GM23338 (cell line): ENCODE measurements around the gene PAH. TPM values are rescaled to one million over a fixed set of nuclear protein-coding genes. Genes with fewer than 3 reads are reported as not detected.

ENCODE experiments used
- ATAC-seq: fragments of 200-7000 bp; cut with Tn5 transposase; 3 replicates; pipeline ENCODE4 v1.9.1; 2020
- DNase-seq: peaks from one replicate; pipeline ENCODE4 v3.0.0-alpha.2; 2015; ENCODE audit warnings: low spot score
- H2AFZ ChIP-seq: fragments of 200-600 bp; sonication (generic); 2 replicates; pipeline ENCODE4 v1.8.0; 2016; ENCODE audit warnings: antibody characterized with exemption, mild to moderate bottlenecking, moderate library complexity
- H3F3A ChIP-seq: fragments of 200-600 bp; sonication (generic); replicated peaks from 2 replicates; pipeline ENCODE4 v1.8.0; 2017; ENCODE audit warnings: antibody characterized with exemption, mixed run types, low read depth
- H3K27ac ChIP-seq: fragments of 200-600 bp; sonication (generic); 2 replicates; pipeline ENCODE4 v1.6.1; 2016; ENCODE audit warnings: low read depth
- H3K27me3 ChIP-seq: fragments of 200-600 bp; sonication (generic); 2 replicates; pipeline ENCODE4 v1.8.0; 2016; ENCODE audit warnings: mild to moderate bottlenecking, mixed run types, moderate library complexity; ENCODE audit not compliant: insufficient read depth
- H3K36me3 ChIP-seq: fragments of 200-600 bp; sonication (generic); 2 replicates; pipeline ENCODE4 v1.8.0; 2016; ENCODE audit warnings: mild to moderate bottlenecking; ENCODE audit not compliant: insufficient read depth
- H3K4me1 ChIP-seq: fragments of 200-600 bp; sonication (generic); 2 replicates; pipeline ENCODE4 v1.8.0; 2016; ENCODE audit warnings: mild to moderate bottlenecking, moderate library complexity; ENCODE audit not compliant: insufficient read depth
- H3K4me2 ChIP-seq: fragments of 200-600 bp; sonication (generic); 2 replicates; pipeline ENCODE4 v1.7.1; 2017; ENCODE audit warnings: mixed run types
- H3K4me3 ChIP-seq: fragments of 200-600 bp; sonication (generic); 2 replicates; pipeline ENCODE4 v1.6.1; 2016; ENCODE audit warnings: mixed run types
- H3K79me2 ChIP-seq: fragments of 200-600 bp; sonication (generic); replicated peaks from 2 replicates; pipeline ENCODE4 v1.8.0; 2017; ENCODE audit warnings: mild to moderate bottlenecking; ENCODE audit not compliant: insufficient read depth
- H3K9me2 ChIP-seq: fragments of 200-600 bp; sonication (generic); 2 replicates; pipeline ENCODE4 v1.8.0; 2017; ENCODE audit not compliant: insufficient read depth
- H4K20me1 ChIP-seq: fragments of 200-600 bp; sonication (generic); replicated peaks from 2 replicates; pipeline ENCODE4 v1.8.0; 2017; ENCODE audit warnings: mild to moderate bottlenecking; ENCODE audit not compliant: insufficient read depth
- H3K27ac Mint-ChIP-seq: 2 replicates; pipeline ENCODE4 v1.8.0; 2020; ENCODE audit warnings: inconsistent platforms, mild to moderate bottlenecking, moderate library complexity, mixed read lengths
- H3K27me3 Mint-ChIP-seq: 3 replicates; pipeline ENCODE4 v1.8.0; 2022; ENCODE audit warnings: low read depth, mild to moderate bottlenecking, moderate library complexity, mixed read lengths, inconsistent platforms; ENCODE audit not compliant: insufficient read depth, poor library complexity
- H3K36me3 Mint-ChIP-seq: 3 replicates; pipeline ENCODE4 v1.8.0; 2021; ENCODE audit warnings: low read depth, mild to moderate bottlenecking, inconsistent platforms, moderate library complexity, mixed read lengths
- H3K4me1 Mint-ChIP-seq: 3 replicates; pipeline ENCODE4 v1.8.0; 2020; ENCODE audit warnings: mild to moderate bottlenecking, inconsistent platforms, mixed read lengths
- H3K4me3 Mint-ChIP-seq: 3 replicates; pipeline ENCODE4 v1.8.0; 2021; ENCODE audit warnings: moderate library complexity, mild to moderate bottlenecking, inconsistent platforms, mixed read lengths
- H3K9me3 Mint-ChIP-seq: 3 replicates; pipeline ENCODE4 v1.8.0; 2020; ENCODE audit warnings: moderate library complexity, mild to moderate bottlenecking, inconsistent platforms, mixed read lengths
- CREB1 ChIP-seq: fragments of 250-450 bp; sonication (Bioruptor Pico); IDR thresholded peaks from 2 replicates; pipeline ENCODE4 v1.5.0; 2020; ENCODE audit warnings: low read depth, mild to moderate bottlenecking, moderate library complexity
- CTCF ChIP-seq, 2 experiments: fragments of 200-600 bp in 1 of 2; sonication (generic) in 1 of 2; conservative IDR thresholded peaks; 2 replicates each; pipeline versions ENCODE4 v1.5.1 to v1.6.1; 2016 to 2017; ENCODE audit warnings: antibody characterized with exemption in 2 of 2, low read depth in 2 of 2, mild to moderate bottlenecking in 2 of 2, moderate library complexity in 1 of 2
- EZH2phosphoT487 ChIP-seq: fragments of 200-600 bp; sonication (generic); IDR thresholded peaks from one replicate; pipeline ENCODE4 v1.8.1; 2018; ENCODE audit warnings: antibody characterized with exemption; ENCODE audit not compliant: unreplicated experiment
- JUNB ChIP-seq: IDR thresholded peaks from one replicate; pipeline ENCODE4 v1.6.1; 2016; ENCODE audit warnings: antibody characterized with exemption; ENCODE audit not compliant: unreplicated experiment
- NANOG ChIP-seq: IDR thresholded peaks from 2 replicates; pipeline ENCODE4 v1.6.1; 2016; ENCODE audit warnings: antibody characterized with exemption, borderline replicate concordance
- STAT1 ChIP-seq: IDR thresholded peaks from one replicate; pipeline ENCODE4 v1.6.1; 2016; ENCODE audit warnings: antibody characterized with exemption; ENCODE audit not compliant: unreplicated experiment
- polyA plus RNA-seq: library from polyadenylated mRNA; unstranded; fragments of >200 nt; fragmentation: Nextera tagmentation; extraction: Ambion mirVana; gene quantifications from 2 replicates; pipeline ENCODE4 v1.2.1, GENCODE V29; 2016
- total RNA-seq: library from RNA; depleted of rRNA; stranded (reverse); fragments of >200 nt; shearing (Covaris generic); gene quantifications from 2 replicates; pipeline ENCODE4 v1.2.3, GENCODE V29; 2014
- TF ChIP-seq, protein P1 (sequence below): IDR thresholded peaks from one replicate; pipeline ENCODE4 v1.6.1; 2018; ENCODE audit warnings: antibody characterized with exemption; ENCODE audit not compliant: unreplicated experiment
- TF ChIP-seq, protein P2 (sequence below): IDR thresholded peaks from 2 replicates; pipeline ENCODE4 v1.6.1; 2016; ENCODE audit warnings: antibody characterized with exemption
- TF ChIP-seq, protein P3 (sequence below): fragments of 250-450 bp; sonication (Bioruptor Pico); IDR thresholded peaks from 2 replicates; pipeline ENCODE4 v1.5.0; 2020; ENCODE audit warnings: mild to moderate bottlenecking, moderate library complexity

The PAH gene
- total and polyA plus RNA-seq, 2 experiments from 2014 or later, result 3.7 to 4.8 TPM

DNA sequence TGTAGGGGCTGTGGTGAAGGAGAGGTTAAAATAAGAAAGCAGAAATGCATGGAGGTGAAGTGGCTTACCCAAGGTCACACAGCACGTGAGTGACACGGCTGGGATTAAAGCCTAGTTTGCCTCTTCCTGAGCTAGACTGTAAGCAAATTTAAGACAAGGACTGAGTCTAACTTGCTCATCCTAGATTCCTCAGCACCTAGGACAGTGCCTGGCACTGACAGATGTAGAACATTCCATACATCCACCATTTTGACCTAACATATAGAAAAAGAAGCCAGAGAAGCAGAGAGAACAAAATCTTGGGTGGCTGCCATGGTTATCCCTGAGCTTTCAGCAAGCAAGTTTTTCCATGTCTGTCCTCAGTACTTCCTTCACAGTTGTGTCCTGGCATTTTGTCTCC lies 110.5 kb downstream of the PAH start (continued):
- TF ChIP-seq, protein P1, sequence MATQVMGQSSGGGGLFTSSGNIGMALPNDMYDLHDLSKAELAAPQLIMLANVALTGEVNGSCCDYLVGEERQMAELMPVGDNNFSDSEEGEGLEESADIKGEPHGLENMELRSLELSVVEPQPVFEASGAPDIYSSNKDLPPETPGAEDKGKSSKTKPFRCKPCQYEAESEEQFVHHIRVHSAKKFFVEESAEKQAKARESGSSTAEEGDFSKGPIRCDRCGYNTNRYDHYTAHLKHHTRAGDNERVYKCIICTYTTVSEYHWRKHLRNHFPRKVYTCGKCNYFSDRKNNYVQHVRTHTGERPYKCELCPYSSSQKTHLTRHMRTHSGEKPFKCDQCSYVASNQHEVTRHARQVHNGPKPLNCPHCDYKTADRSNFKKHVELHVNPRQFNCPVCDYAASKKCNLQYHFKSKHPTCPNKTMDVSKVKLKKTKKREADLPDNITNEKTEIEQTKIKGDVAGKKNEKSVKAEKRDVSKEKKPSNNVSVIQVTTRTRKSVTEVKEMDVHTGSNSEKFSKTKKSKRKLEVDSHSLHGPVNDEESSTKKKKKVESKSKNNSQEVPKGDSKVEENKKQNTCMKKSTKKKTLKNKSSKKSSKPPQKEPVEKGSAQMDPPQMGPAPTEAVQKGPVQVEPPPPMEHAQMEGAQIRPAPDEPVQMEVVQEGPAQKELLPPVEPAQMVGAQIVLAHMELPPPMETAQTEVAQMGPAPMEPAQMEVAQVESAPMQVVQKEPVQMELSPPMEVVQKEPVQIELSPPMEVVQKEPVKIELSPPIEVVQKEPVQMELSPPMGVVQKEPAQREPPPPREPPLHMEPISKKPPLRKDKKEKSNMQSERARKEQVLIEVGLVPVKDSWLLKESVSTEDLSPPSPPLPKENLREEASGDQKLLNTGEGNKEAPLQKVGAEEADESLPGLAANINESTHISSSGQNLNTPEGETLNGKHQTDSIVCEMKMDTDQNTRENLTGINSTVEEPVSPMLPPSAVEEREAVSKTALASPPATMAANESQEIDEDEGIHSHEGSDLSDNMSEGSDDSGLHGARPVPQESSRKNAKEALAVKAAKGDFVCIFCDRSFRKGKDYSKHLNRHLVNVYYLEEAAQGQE, result peak; percentile 67

GRCh38 chr12:102806110-102806509 lies 110.9 kb downstream of the PAH start:
- DNase-seq (peak; percentile 32), ATAC-seq (peak; percentile 74)
- no peaks in the 10 kb centered on the region for H3K36me3 Mint-ChIP-seq
- TF ChIP-seq, protein P1, result no peak
- TF ChIP-seq, protein P2, sequence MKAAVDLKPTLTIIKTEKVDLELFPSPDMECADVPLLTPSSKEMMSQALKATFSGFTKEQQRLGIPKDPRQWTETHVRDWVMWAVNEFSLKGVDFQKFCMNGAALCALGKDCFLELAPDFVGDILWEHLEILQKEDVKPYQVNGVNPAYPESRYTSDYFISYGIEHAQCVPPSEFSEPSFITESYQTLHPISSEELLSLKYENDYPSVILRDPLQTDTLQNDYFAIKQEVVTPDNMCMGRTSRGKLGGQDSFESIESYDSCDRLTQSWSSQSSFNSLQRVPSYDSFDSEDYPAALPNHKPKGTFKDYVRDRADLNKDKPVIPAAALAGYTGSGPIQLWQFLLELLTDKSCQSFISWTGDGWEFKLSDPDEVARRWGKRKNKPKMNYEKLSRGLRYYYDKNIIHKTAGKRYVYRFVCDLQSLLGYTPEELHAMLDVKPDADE, result no peak
- no peak for TF ChIP-seq CTCF (conservative IDR thresholded peaks at IDR 0.05; ENCODE audit: low read depth in 2 of 2)
- TF ChIP-seq STAT1, result no peak
- no peak for TF ChIP-seq NANOG
- TF ChIP-seq, protein P3, sequence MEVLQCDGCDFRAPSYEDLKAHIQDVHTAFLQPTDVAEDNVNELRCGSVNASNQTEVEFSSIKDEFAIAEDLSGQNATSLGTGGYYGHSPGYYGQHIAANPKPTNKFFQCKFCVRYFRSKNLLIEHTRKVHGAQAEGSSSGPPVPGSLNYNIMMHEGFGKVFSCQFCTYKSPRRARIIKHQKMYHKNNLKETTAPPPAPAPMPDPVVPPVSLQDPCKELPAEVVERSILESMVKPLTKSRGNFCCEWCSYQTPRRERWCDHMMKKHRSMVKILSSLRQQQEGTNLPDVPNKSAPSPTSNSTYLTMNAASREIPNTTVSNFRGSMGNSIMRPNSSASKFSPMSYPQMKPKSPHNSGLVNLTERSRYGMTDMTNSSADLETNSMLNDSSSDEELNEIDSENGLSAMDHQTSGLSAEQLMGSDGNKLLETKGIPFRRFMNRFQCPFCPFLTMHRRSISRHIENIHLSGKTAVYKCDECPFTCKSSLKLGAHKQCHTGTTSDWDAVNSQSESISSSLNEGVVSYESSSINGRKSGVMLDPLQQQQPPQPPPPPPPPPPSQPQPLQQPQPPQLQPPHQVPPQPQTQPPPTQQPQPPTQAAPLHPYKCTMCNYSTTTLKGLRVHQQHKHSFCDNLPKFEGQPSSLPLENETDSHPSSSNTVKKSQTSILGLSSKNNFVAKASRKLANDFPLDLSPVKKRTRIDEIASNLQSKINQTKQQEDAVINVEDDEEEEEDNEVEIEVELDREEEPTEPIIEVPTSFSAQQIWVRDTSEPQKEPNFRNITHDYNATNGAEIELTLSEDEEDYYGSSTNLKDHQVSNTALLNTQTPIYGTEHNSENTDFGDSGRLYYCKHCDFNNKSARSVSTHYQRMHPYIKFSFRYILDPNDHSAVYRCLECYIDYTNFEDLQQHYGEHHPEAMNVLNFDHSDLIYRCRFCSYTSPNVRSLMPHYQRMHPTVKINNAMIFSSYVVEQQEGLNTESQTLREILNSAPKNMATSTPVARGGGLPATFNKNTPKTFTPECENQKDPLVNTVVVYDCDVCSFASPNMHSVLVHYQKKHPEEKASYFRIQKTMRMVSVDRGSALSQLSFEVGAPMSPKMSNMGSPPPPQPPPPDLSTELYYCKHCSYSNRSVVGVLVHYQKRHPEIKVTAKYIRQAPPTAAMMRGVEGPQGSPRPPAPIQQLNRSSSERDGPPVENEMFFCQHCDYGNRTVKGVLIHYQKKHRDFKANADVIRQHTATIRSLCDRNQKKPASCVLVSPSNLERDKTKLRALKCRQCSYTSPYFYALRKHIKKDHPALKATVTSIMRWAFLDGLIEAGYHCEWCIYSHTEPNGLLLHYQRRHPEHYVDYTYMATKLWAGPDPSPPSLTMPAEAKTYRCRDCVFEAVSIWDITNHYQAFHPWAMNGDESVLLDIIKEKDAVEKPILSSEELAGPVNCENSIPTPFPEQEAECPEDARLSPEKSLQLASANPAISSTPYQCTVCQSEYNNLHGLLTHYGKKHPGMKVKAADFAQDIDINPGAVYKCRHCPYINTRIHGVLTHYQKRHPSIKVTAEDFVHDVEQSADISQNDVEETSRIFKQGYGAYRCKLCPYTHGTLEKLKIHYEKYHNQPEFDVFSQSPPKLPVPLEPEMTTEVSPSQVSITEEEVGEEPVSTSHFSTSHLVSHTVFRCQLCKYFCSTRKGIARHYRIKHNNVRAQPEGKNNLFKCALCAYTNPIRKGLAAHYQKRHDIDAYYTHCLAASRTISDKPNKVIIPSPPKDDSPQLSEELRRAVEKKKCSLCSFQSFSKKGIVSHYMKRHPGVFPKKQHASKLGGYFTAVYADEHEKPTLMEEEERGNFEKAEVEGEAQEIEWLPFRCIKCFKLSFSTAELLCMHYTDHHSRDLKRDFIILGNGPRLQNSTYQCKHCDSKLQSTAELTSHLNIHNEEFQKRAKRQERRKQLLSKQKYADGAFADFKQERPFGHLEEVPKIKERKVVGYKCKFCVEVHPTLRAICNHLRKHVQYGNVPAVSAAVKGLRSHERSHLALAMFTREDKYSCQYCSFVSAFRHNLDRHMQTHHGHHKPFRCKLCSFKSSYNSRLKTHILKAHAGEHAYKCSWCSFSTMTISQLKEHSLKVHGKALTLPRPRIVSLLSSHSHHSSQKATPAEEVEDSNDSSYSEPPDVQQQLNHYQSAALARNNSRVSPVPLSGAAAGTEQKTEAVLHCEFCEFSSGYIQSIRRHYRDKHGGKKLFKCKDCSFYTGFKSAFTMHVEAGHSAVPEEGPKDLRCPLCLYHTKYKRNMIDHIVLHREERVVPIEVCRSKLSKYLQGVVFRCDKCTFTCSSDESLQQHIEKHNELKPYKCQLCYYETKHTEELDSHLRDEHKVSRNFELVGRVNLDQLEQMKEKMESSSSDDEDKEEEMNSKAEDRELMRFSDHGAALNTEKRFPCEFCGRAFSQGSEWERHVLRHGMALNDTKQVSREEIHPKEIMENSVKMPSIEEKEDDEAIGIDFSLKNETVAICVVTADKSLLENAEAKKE (CRISPR knock-in tag), result no peak
- TF ChIP-seq CREB1, result no peak
- no peak for TF ChIP-seq EZH2phosphoT487
- TF ChIP-seq JUNB, result no peak

More at GRCh38 chr12:102806110-102806509, 110.9 kb downstream of the PAH start:
- no peaks in the 10 kb centered on the region for H3K9me3 Mint-ChIP-seq
- H3K4me2 ChIP-seq, result no peak overlapping the region
- peaks cover 6% of the 10 kb centered on the region; the same call in 1 of the 2 replicates for H3K9me2 ChIP-seq
- no peak overlapping the region for H3K4me3 ChIP-seq
- no peak overlapping the region for H3K4me3 Mint-ChIP-seq
- peaks cover 8% of the 10 kb centered on the region; the same call in 2 of the 3 replicates for H3K4me1 Mint-ChIP-seq
- H3K27ac ChIP-seq, result no peak overlapping the region
- no peak overlapping the region for H3K27ac Mint-ChIP-seq
- H3K27me3 Mint-ChIP-seq, result no peaks in the 10 kb centered on the region
- no peaks in the 10 kb centered on the region for H4K20me1 ChIP-seq
- H2AFZ ChIP-seq, result no peak overlapping the region
- H3K36me3 ChIP-seq, result no peaks in the 10 kb centered on the region
- no peaks in the 10 kb centered on the region for H3K79me2 ChIP-seq
- H3K4me1 ChIP-seq, result no peaks in the 10 kb centered on the region
- no peaks in the 10 kb centered on the region for H3F3A ChIP-seq
- no peaks in the 10 kb centered on the region for H3K27me3 ChIP-seq
